Subcutaneous adipose tissue (tissue), 4 donors: ENCODE results near the gene THBS4. TPM values are rescaled to one million over a fixed set of nuclear protein-coding genes. Genes with fewer than 3 reads are reported as not detected.

Experiments
- CTCF ChIP-seq: fragments of 450-650 bp; IDR thresholded peaks from one replicate; pipeline ENCODE4 v1.5.1; 2016; ENCODE audit warnings: low read depth, mild to moderate bottlenecking, control low read depth, antibody characterized with exemption, moderate library complexity
- total RNA-seq, 4 donors: library from RNA; depleted of rRNA; stranded (reverse); fragments of >200 nt; gene quantifications; one replicate each; pipeline ENCODE4 v1.1.0, GENCODE V29; 2016

Gene THBS4
- total RNA-seq, 4 donors from 2014 or later, result 14.1 to 28.2 (median 21.2) TPM

DNA sequence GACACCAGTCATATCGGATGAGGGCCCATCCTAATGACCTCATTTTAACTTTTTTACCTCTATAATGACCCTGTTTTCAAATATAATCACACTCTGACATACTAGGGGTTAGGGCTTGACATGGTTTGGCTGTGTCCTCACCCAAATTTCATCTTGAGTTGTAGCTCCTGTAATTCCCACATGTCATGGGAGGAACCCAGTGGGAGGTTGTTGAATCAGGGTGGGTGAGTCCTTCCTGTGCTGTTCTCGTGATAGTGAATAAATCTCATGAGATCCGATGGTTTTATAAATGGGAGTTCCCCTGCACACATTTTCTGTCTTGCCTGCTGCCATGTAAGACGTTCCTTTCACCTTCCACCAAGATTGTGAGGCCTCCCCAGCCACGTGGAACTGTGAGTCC lies 71.8 kb downstream of the THBS4 start:
- no peak for TF ChIP-seq CTCF

DNA sequence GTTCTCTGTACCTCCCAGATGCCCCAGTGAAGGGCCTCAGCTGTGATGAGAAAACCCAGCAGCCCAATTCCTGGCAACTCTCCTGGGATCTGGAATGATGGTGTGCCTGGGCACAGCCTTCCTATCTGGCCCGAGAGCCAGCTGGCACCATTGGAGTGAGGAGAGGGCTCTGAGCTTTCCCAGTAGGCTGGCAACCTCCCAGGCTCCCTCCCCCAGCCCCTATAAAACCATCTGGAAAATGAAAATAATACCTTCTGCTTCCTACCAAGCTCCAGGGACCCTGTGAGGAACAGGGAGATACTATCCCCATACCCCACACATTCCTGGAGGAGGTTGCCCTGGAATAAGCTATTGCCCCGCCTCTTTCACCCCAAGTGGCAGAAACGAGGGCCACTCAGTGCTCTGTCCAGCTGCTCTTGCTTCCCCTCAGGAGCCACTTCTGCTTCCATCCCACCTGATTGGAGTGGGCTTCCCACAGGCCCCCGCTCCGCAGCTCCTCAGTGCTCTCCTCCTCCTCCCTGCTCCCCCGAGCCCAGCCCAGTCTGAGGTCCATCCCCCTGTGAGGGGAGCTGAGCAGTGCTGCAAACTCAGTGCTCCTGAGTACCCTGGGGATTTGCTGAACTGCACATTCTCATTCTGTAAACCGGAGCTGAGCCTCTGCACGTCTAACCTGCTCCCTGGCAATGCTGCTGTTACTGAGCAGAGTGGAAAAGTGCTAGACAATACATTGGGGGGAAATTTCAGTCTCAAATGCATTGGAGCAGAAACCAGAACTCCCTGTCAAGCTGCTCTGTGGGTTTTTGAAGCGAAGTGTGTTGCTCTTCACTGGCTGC lies 74.7 kb downstream of the THBS4 start:
- no peak for TF ChIP-seq CTCF

DNA sequence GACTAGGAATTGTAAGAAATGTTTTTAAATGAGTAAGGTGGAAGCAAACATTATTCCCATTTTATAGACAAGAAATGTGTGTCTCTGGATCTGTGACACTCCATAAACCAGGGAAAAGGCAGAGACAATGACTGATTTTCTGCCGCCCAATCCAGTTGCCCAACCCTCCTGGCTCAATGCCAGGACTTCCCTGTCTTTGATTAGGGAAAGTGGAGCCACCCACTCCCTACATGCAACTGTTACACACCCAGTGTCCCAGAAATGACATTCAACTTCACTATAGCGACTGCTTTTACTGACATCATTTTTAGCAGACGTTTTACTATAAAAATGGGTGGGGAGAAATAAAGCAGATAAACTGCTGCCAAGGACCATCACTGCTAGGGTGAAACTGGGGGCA lies 79.7 kb downstream of the THBS4 start:
- TF ChIP-seq CTCF, result no peak

GRCh38 chr5:80116000-80116399 lies 80.9 kb downstream of the THBS4 start:
- TF ChIP-seq CTCF, result no peak

GRCh38 chr5:80116465-80116864 lies 81.3 kb downstream of the THBS4 start:
- no peak for TF ChIP-seq CTCF

DNA sequence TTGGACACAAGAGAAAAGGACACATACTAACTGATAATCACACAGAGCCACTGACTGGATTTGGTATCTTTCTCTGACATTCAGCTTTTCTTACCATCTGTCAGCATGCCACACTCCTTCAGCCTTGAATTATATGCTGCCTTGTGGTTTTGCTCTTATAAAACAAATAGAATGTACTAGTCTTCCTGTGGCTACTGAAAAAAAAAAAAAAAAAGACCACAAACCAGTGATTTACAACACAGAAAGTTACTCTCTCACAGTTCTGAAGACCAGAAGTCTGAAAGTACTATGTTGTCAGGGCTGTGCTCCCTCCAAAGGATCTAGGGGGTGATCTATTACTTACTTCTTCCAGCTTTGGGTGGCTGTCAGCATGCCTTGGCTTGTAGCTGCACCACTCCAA lies 82.3 kb downstream of the THBS4 start:
- TF ChIP-seq CTCF, result no peak

- TF ChIP-seq CTCF, result no peak
These were observed 84.2 kb downstream of the THBS4 start for GRCh38 chr5:80119372-80119771.
